Stimulated activated CD4-positive, alpha-beta T cell treated with anti-CD3 and anti-CD28 coated beads, Interleukin-4, amount 100 ng/mL, for 48 hours (primary cell): ENCODE results near the gene LOXL1.
A peak's percentile ranks its signal among the peaks of the same experiment; 100 is the strongest.
"Not testable (repeated sequence)": the region's sequence is repeated elsewhere in the genome, so short reads cannot be mapped to it uniquely, and the experiment has no call there.

Source experiments
- DNase-seq, 2 donors: peaks; one replicate each; pipeline ENCODE4 v3.0.0-alpha.2; 2020; ENCODE audit warnings: low read depth in 2 of 2

Gene LOXL1

DNA sequence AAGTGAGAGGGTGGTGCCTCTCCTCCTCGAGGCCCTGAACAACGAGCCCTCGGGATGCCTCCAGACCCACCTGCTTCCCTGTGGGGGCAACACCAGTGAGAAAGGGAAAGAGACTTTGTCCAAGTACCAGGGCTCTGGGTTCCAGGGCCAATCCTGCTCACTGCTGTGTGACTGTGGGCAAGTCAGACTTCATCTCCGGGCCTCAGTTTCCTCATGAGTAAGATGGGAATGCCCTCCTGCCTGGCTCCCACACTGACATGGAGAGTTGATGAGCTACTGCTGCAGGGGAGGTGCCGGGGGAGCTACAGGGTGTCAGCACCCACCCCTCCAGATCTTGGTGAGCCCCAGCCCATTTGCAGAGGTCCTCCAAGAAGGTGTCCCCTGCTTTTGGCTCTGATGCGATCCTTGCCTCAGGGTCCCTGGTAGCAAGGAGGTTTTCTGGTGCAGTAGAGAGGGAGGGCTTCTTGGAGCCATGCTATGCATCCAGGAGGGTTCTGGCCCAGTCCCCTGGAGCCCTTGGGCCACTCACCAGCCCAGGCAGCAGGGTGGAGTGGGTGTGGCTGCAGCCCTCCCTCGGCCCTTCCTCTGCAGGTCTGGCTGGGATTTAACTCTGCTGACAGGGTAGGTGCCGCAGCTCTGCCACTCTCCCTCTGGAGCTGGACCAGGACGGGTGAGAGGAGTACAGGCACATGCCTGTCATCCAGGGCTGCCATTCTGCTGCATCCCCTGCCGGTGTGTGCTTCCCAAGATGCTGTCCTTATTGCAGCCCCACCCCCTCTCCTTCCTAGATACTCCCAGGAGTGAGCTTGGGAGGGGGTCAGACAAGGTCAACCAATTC, 26.9 kb downstream of the LOXL1 start:
- no peak for DNase-seq

DNA sequence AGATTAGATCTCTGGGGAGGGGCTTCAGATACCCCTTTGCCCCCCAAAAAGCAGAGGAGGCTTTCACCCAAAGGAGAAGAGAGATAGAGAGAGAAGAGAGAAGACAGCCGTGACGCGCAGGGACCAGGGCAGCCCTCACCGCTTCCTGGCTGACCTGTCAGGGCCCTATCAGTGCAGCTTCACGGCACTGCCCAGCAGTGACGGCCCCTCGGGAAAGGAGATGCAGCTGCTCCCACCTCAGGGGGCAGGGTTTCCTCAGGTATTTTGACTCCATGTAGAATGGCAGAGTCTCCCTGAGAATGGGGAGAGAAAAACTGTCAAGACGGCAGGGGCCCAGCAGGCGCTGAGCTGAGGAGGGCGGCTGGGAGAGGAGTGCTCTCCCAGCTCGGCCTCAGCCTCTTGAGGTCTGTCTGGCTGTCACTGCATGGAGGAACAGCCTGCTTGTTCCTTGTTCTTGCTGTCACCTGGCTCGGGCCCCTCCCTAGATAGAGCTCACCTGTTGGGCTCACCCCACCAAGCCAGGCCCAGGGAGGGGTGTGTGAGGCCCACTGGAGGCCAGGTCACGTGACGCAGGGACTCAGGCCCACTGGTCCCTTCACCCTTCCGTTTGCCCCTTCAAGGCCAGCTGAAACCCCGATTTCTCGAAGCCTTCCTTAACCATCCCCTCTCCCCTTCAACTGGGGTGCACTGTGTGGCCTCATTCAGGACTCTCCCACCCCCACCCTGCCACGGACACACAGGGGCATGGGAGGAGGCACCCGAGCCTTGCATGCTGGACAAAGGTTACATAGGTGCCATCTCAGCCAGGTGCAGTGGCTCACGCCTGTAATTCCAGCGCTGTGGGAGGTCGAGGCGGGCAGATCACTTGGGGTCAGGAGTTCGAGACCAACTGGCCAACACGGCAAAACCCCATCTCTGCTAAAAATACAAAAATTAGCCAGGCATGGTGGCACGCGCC, 28.2 kb downstream of the LOXL1 start:
- DNase-seq, result no peak

- no peak for DNase-seq
Measured at GRCh38 chr15:73955326-73955725, 29.1 kb downstream of the LOXL1 start.

- no peak for DNase-seq
Measured at GRCh38 chr15:73955861-73956742, 29.8 kb downstream of the LOXL1 start.

DNA sequence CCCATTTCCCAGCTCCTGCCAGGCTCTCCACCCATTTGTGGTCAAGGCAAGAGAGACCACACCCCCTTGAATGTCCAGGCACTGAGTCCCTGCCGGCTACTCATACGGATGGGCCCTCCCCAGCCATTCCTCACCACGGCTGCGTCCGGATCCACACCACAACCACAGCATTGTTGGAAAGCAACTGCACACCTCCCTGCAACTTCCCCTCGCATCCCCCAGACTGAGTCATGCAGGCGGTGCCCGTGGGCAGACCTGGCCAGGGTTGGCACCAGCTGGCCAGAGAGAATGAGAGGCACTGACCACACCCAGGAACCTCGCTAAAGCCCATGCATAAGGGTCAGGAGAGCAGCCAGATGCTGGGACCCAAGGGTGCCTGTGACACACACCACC, 30.5 kb downstream of the LOXL1 start:
- DNase-seq, result no peak

GRCh38 chr15:73957276-73957675, 31.0 kb downstream of the LOXL1 start:
- no peak for DNase-seq

DNA sequence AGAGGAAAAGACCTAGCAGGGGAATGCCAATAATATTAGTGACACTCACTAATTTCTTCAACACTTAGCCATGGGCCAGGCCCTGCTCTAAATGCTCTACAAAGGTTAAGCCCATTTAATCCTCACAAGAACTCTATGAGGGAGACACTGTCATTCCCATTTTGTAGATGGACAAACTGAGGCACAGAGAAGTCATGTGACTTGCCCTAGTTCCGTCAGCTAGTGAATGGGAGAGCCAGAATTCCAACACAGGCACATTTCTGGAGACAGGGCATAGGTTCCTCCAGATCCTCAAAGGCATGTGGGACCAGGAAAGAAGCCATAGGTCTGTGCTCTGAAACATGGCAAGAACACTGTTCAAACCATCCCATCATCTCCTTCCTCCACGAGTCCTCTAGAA, 31.5 kb downstream of the LOXL1 start:
- no peak for DNase-seq

- no peak for DNase-seq
Measured at GRCh38 chr15:73959012-73959581, 32.8 kb downstream of the LOXL1 start.

DNA sequence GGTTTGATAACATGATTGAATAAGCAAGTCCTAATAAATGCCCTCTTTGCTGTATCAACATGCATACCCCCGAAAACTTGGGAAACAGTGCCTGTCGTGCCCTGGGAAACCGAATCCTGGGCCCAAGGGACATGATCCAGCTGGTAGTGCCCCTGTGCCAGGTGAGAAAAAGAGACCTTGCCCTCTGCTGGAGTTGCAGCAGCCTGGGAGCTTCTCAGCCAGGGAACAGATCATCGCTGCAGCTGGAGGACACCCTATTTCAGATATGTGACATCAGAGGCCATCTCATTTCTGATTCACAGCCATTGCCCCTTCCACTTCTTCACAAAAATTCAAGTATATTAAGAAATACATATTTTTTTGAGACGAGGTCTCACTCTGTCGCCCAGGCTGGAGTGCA, 33.5 kb downstream of the LOXL1 start:
- no peak for DNase-seq

DNA sequence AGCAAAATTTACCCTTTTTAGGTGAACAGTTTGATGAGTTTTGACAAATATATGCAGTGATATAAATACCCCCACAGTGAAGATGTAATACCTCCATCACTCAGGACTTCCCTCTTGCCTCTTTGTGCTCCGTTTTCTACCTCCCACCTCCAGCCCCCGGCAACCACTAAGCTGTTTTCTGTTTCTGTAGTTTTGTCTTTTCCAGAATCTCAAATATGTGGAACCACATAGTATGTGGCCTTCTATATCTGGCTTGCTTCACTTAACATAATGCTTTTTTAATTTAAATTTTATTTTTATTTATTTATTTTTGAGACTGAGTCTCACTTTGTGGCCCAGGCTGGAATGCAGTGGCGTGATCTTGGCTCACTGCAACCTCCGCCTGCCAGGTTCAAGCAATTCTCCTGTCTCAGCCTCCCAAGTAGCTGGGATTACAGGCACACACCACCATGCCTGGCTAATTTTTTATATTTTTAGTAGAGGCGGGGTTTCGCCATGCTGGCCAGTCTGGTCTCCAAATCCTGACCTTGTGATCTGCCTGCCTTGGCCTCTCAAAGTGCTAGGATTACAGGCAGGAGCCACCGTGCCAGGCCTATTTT, 34.3 kb downstream of the LOXL1 start:
- not testable (repeated sequence) for DNase-seq

- DNase-seq, result no peak
Measured at GRCh38 chr15:73962433-73962832, 36.2 kb downstream of the LOXL1 start.

DNA sequence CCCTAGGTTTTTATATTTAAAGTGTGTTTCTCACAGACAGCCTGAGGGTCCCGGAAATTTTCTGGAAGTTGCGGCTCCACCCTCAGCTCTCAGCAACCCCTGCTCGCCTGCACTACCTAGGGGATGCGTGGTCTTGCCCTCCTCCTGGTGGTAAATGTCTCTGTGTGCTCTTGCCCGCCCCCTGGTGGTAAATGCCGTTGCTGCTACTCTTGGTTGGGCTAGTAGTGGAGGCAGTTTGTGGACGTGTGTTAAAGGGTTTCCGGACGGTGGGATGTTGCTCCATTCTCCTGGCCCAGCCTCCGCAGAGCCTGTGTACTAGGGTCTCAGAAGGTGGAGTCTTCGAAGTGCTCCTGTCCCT, 38.5 kb downstream of the LOXL1 start:
- peak; percentile 81 to 88 for DNase-seq

- peak; percentile 48 to 69 for DNase-seq
Measured at GRCh38 chr15:73965094-73965757, 39.0 kb downstream of the LOXL1 start.

DNA sequence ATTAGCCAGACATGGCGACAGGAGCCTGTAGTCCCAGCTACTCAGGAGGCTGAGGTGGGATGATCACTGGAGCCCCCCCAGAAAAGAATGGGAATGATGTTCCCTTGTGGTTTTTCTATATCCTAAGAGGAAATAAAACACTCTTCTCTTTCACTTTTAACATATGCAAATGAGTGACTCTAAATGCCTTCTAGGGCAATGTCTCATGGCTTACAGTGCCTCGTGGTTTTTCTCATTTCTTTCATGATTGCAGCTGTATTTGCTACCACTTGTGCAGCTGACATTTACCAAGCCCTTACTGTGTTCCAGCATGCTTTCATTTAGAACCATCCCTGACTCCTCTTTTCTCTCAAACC, 39.5 kb downstream of the LOXL1 start:
- no peak for DNase-seq

DNA sequence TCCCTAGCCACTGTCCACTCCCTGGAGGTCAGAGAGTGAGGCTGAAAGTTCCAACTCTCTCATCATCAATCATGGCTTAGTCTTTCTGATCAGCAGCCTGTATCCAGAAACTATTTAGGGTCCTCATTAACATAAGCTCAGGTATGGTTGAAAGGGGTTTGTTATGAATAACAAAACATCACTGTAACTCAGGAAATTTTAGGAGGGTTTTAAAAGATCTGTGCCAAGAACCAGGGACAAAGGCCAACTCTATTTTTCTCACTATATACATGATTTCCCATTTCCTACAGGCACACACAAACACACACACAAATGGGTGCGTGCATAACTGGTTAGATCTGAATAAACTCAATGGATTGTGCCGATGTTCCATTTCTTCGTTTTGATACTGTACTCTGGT, 42.2 kb downstream of the LOXL1 start:
- DNase-seq, result no peak

GRCh38 chr15:73969151-73969759, 43.0 kb downstream of the LOXL1 start:
- no peak for DNase-seq

DNA sequence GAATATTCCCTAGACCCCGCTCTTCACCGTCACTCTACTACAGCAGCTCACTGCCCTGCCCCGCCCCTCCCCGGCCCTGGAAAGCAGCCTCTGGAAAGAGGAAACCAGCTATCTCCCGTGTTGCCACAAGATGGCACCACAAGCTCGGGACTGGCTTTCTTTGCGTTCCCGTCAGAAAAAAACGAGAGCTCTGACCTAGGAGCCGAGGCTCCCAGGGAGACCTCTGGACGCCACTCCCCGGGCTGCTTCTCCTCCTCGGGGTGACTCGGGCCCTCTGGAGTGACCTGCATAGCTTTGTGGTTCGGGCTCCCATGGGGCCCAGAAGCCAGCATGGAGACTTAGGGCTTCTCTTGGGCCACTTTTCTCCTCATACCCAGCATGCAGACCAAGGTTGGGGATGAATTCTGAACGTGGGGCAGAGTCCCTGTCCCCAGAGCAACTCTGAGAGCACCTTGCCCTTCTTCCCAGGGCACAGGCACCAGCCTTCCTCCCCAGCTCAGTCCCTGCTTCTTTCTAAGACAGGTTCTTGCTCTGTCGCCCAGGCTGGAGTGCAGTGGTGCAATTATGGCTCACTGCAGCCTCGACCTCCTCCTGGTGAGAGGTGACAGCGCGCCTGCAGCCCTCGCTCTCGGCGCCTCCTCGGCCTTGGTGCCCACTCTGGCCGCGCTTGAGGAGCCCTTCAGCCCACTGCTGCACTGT, 46.9 kb downstream of the LOXL1 start:
- DNase-seq, result peak; percentile 75 to 81

DNA sequence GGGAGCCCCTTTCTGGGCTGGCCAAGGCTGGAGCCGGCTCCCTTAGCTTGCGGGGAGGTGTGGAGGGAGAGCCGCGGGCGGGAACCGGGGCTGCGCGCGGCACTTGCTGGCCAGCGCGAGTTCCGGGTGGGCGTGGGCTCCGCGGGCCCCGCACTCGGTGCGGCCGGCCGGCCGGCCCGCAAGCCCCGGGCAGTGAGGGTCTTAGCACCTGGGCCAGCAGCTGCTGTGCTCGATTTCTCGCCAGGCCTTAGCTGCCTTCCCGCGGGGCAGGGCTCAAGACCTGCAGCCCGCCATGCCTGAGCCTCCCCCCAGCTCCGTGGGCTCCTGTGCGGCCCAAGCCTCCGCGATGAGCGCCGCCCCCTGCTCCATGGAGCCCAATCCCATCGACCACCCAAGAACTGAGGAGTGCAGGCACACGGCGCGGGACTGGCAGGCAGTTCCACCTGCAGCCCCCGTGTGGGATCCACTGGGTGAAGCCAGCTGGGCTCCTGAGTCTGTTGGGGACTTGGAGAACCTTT, 47.5 kb downstream of the LOXL1 start:
- DNase-seq, result not testable (repeated sequence)

DNA sequence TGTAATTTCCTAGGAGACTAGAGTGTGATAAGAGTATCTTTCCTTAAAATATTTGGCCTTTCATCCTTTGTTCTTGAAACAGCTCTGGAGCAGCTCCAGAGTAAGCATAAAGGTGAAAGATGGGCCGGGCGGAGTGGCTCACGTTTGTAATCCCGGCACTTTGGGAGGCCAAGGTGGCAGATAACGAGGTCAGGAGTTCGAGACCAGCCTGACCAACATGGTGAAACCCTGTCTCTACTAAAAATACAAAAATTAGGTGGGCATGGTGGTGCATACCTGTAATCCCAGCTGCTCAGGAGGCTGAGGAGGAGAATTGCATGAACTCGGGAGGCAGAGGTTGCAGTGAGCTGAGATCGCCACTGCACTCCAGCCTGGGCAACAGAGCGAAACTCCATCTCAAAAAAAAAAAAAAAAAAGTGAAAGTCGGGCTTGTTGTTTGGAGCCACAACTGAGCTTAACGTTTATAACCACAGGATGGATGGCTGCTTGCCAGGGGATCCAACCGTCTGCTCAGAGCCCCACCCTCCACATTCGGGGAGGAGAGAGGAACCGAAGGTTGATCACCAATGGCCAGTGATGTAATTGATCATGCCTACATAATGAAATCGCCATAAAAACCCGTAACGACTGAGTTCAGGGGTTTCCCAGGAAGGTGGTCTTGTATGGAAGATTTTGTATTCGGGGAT, 49.3 kb downstream of the LOXL1 start:
- DNase-seq, result not testable (repeated sequence)
